Activated CD4-positive, alpha-beta T cell treated with anti-CD3 and anti-CD28 coated beads, Interleukin-2, amount 10 ng/mL, durations not matched to agents 7 days and 5 days (primary cell): Measurements from ENCODE around the gene CCN2. TPM values are rescaled to one million over a fixed set of nuclear protein-coding genes. Genes with fewer than 3 reads are reported as not detected.

Experiments used
- CTCF ChIA-PET: fragments of 350-600 bp; sonication (Branson Sonifier 250); formaldehyde crosslinking; loops from one replicate; lab custom pipeline; 2021; ENCODE audit warnings: antibody characterized with exemption; lab: Charles Lee
- POLR2A ChIA-PET: fragments of 350-600 bp; sonication (Branson Sonifier 250); formaldehyde crosslinking; loops from one replicate; lab custom pipeline; 2021; ENCODE audit warnings: antibody characterized with exemption; lab: Charles Lee
- DNase-seq: peaks from one replicate; pipeline ENCODE4 v3.0.0-alpha.2; 2020
- H3K27ac Mint-ChIP-seq: one replicate; pipeline ENCODE4 v1.8.0; 2021; ENCODE audit warnings: mild to moderate bottlenecking, moderate library complexity, mixed read lengths
- H3K27me3 Mint-ChIP-seq: one replicate; pipeline ENCODE4 v1.8.0; 2021; ENCODE audit warnings: mixed read lengths
- H3K36me3 Mint-ChIP-seq: one replicate; pipeline ENCODE4 v1.8.0; 2021; ENCODE audit warnings: low read depth, mixed read lengths
- H3K4me1 Mint-ChIP-seq: one replicate; pipeline ENCODE4 v1.8.0; 2021; ENCODE audit warnings: mixed read lengths
- H3K4me3 Mint-ChIP-seq: one replicate; pipeline ENCODE4 v1.8.0; 2021; ENCODE audit warnings: mild to moderate bottlenecking, moderate library complexity, mixed read lengths
- H3K9me3 Mint-ChIP-seq: one replicate; pipeline ENCODE4 v1.8.0; 2021; ENCODE audit warnings: mixed read lengths
- total RNA-seq, 2 experiments: library from RNA; stranded (reverse); gene quantifications; one replicate each; pipeline ENCODE4 v1.2.3, GENCODE V29; 2021

Gene CCN2
- total RNA-seq, 2 experiments from 2014 or later, result not detected

GRCh38 chr6:131958095-131958494, 6.9 kb upstream of the CCN2 start:
- Mint-ChIP-seq H3K4me1 (no peaks in the 10 kb centered on the region), H3K36me3 (no peaks in the 10 kb centered on the region), H3K4me3 (no peak overlapping the region), H3K27ac (no peak overlapping the region), H3K27me3 (peaks cover 16% of the 10 kb centered on the region), H3K9me3 (no peaks in the 10 kb centered on the region)
- no peak for DNase-seq
- CTCF ChIA-PET, result no interaction called here
- POLR2A ChIA-PET, result no interaction called here

- ChIA-PET CTCF (no interaction called here), POLR2A (no interaction called here)
- DNase-seq, result no peak
- Mint-ChIP-seq H3K4me3 (no peak overlapping the region), H3K9me3 (no peaks in the 10 kb centered on the region), H3K27me3 (peaks cover 36% of the 10 kb centered on the region), H3K4me1 (no peaks in the 10 kb centered on the region), H3K27ac (no peak overlapping the region), H3K36me3 (no peaks in the 10 kb centered on the region)
These were observed 4.7 kb upstream of the CCN2 start for GRCh38 chr6:131955876-131956275.

DNA sequence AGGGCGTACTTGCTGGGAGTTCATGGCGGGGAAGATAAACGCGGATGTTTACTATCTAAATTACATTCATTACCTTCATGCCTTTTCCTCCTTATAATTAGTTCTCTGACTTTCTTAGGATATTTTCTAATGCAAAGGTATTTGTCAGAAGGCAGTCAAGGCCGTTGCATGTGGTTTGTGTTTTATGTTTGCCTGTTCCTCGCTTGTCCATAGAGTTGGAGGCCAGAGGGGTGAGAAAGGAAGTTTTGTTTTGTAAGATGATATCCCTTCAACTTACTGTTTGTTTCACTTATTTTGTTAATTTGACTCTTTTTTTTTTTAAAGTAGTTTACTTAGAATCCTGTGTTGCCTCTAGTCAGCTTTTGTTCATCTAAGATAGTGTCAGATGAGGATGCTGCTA, 4.0 kb upstream of the CCN2 start:
- no peak overlapping the region for H3K27ac Mint-ChIP-seq
- no peaks in the 10 kb centered on the region for H3K36me3 Mint-ChIP-seq
- ChIA-PET CTCF (no interaction called here), POLR2A (no interaction called here)
- peaks cover 3% of the 10 kb centered on the region for H3K4me1 Mint-ChIP-seq
- H3K27me3 Mint-ChIP-seq, result peaks cover 40% of the 10 kb centered on the region
- H3K4me3 Mint-ChIP-seq, result no peak overlapping the region
- no peaks in the 10 kb centered on the region for H3K9me3 Mint-ChIP-seq
- no peak for DNase-seq

DNA sequence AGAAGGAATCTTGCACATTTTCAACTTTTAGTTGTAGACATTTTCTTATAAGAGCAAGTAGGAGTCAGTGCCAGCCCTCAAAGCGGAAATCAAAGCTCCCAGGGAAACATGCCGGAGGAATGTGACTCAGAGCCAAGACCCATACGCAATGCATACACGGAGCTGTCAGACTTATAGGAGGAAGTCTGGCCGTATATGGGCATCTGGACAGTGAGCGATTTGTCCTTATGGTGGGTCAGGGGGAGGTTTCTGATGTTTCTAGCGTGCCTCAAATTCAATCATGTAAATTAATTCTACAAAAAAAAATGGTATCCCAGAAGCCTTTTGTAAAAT, 3.6 kb upstream of the CCN2 start:
- CTCF ChIA-PET, result no interaction called here
- no peak overlapping the region for H3K27ac Mint-ChIP-seq

GRCh38 chr6:131954059-131954774, 3.0 kb upstream of the CCN2 start:
- no peaks in the 10 kb centered on the region for H3K9me3 Mint-ChIP-seq
- H3K36me3 Mint-ChIP-seq, result no peaks in the 10 kb centered on the region
- ChIA-PET POLR2A (no interaction called here), CTCF (no interaction called here)
- peaks cover 6% of the 10 kb centered on the region for H3K4me1 Mint-ChIP-seq
- H3K4me3 Mint-ChIP-seq, result no peak overlapping the region
- no peak for DNase-seq
- H3K27me3 Mint-ChIP-seq, result peaks cover 50% of the 10 kb centered on the region
- no peak overlapping the region for H3K27ac Mint-ChIP-seq

More for the DNA sequence above, 3.6 kb upstream of the CCN2 start:
- no peak for DNase-seq
- Mint-ChIP-seq H3K4me3 (no peak overlapping the region), H3K27me3 (peaks cover 45% of the 10 kb centered on the region), H3K36me3 (no peaks in the 10 kb centered on the region), H3K4me1 (peaks cover 6% of the 10 kb centered on the region), H3K9me3 (no peaks in the 10 kb centered on the region)
- POLR2A ChIA-PET, result no interaction called here

- Mint-ChIP-seq H3K4me1 (peaks cover 6% of the 10 kb centered on the region), H3K27me3 (peaks cover 60% of the 10 kb centered on the region), H3K4me3 (no peak overlapping the region), H3K36me3 (no peaks in the 10 kb centered on the region), H3K9me3 (no peaks in the 10 kb centered on the region), H3K27ac (no peak overlapping the region)
- no peak for DNase-seq
- POLR2A ChIA-PET, result no interaction called here
- CTCF ChIA-PET, result no interaction called here
These were observed 1.8 kb upstream of the CCN2 start for GRCh38 chr6:131952886-131953509.

- H3K27ac Mint-ChIP-seq, result peak overlapping the region; percentile 2
- peaks cover 65% of the 10 kb centered on the region for H3K27me3 Mint-ChIP-seq
- H3K9me3 Mint-ChIP-seq, result no peaks in the 10 kb centered on the region
- POLR2A ChIA-PET, result interaction anchor here (0.5 kb wide), 1 partner anchor 34 kb away, joined by 3 read pairs; no protein-coding TSS in a partner anchor
- CTCF ChIA-PET, result no interaction called here
- DNase-seq, result no peak
- peak overlapping the region; percentile 12 for H3K4me3 Mint-ChIP-seq
- peaks cover 6% of the 10 kb centered on the region for H3K4me1 Mint-ChIP-seq
- H3K36me3 Mint-ChIP-seq, result no peaks in the 10 kb centered on the region
These were observed 531 bp upstream of the CCN2 start for GRCh38 chr6:131951576-131952230.

- H3K4me3 Mint-ChIP-seq, result peak overlapping the region; percentile 66
- CTCF ChIA-PET, result no interaction called here
- peak; percentile 14 for DNase-seq
- no peaks in the 10 kb centered on the region for H3K9me3 Mint-ChIP-seq
- no peaks in the 10 kb centered on the region for H3K36me3 Mint-ChIP-seq
- POLR2A ChIA-PET, result no interaction called here
- H3K4me1 Mint-ChIP-seq, result peaks cover 6% of the 10 kb centered on the region
- H3K27ac Mint-ChIP-seq, result peak overlapping the region; percentile 33
- H3K27me3 Mint-ChIP-seq, result peaks cover 75% of the 10 kb centered on the region
These were observed 1.0 kb downstream of the CCN2 start for GRCh38 chr6:131949909-131950766.

- CTCF ChIA-PET, result no interaction called here
- H3K9me3 Mint-ChIP-seq, result no peaks in the 10 kb centered on the region
- H3K27ac Mint-ChIP-seq, result no peak overlapping the region
- peaks cover 6% of the 10 kb centered on the region for H3K4me1 Mint-ChIP-seq
- H3K4me3 Mint-ChIP-seq, result peak overlapping the region; percentile 66
- DNase-seq, result no peak
- POLR2A ChIA-PET, result no interaction called here
- no peaks in the 10 kb centered on the region for H3K36me3 Mint-ChIP-seq
- H3K27me3 Mint-ChIP-seq, result peaks cover 71% of the 10 kb centered on the region
These were observed 1.6 kb downstream of the CCN2 start for GRCh38 chr6:131949620-131949908.

- Mint-ChIP-seq H3K4me3 (no peak overlapping the region), H3K27me3 (peaks cover 67% of the 10 kb centered on the region), H3K36me3 (no peaks in the 10 kb centered on the region), H3K4me1 (peaks cover 6% of the 10 kb centered on the region), H3K27ac (no peak overlapping the region), H3K9me3 (no peaks in the 10 kb centered on the region)
- no peak for DNase-seq
- CTCF ChIA-PET, result no interaction called here
- POLR2A ChIA-PET, result no interaction called here
These were observed 2.2 kb downstream of the CCN2 start for GRCh38 chr6:131948692-131949619.

DNA sequence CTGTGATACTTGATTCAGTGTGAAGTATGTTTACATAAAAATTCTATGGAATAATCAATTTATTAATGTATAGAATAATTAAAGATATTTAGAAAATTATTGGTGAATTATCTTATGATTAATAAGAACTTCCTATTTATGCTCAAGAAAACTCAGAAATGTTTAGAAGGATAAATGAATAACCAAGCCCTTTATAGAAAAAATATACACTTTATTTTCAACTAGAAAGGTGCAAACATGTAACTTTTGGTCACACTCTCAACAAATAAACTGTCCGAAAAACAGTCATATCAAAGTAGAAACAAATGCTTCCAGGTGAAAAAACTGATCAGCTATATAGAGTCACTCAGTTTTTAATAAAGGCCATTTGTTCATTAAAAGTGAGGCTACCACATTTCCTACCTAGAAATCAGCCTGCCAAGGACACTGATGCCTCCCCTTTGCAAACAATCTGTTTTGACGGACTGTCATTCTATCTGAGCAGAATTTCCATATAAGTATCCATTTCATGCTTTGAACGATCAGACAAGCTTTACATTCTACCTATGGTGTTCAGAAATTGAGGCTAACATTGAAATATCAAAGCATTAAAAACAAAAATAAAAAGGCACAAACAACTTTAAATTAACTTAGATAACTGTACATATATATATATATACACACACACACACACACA, 3.0 kb downstream of the CCN2 start:
- Mint-ChIP-seq H3K9me3 (no peaks in the 10 kb centered on the region), H3K27me3 (peaks cover 63% of the 10 kb centered on the region), H3K36me3 (no peaks in the 10 kb centered on the region), H3K4me1 (peaks cover 6% of the 10 kb centered on the region), H3K4me3 (no peak overlapping the region), H3K27ac (no peak overlapping the region)
- CTCF ChIA-PET, result no interaction called here
- no peak for DNase-seq
- POLR2A ChIA-PET, result no interaction called here
